GM19239 (cell line): ENCODE measurements around the gene RASGRP2.

ENCODE experiments used
- DNase-seq: peaks from one replicate; pipeline ENCODE4 v3.0.0; 2011; ENCODE audit warnings: low spot score; ENCODE audit not compliant: insufficient read length
- FAIRE-seq: peaks from 2 replicates; lab custom pipeline; 2011; peaks lifted over from hg19 to GRCh38; lab: Jason Lieb, UNC

RASGRP2 gene

DNA sequence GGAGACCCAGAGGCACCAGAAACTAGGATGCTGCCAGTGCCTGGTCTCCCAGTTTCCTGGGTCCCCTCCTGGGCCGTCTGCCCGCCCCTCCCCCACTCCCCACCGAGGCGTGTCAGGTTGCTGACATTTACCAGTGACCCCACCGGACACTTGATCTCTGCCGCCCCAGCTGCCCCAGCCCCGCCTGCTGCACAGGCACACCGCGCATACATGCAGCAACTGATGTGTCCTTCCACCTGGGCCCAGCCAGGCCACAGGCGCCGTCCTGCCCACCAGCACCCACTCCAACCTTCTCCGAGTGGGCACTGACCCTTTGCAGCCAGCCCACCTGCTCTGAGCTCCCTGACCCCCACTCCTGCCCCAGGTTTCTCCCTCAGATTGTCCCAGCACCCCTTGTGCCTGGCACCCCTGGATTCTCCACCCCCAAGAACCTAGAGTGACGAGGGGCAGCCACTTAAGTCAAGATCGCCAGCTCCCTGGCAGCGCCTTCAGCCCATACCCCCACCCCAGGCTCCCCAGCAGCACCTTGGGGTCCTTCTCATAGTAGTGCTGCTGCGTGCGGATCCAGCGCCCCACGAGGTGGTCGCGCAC lies 15.3 kb upstream of the RASGRP2 start:
- FAIRE-seq (no peak), DNase-seq (no peak)

DNA sequence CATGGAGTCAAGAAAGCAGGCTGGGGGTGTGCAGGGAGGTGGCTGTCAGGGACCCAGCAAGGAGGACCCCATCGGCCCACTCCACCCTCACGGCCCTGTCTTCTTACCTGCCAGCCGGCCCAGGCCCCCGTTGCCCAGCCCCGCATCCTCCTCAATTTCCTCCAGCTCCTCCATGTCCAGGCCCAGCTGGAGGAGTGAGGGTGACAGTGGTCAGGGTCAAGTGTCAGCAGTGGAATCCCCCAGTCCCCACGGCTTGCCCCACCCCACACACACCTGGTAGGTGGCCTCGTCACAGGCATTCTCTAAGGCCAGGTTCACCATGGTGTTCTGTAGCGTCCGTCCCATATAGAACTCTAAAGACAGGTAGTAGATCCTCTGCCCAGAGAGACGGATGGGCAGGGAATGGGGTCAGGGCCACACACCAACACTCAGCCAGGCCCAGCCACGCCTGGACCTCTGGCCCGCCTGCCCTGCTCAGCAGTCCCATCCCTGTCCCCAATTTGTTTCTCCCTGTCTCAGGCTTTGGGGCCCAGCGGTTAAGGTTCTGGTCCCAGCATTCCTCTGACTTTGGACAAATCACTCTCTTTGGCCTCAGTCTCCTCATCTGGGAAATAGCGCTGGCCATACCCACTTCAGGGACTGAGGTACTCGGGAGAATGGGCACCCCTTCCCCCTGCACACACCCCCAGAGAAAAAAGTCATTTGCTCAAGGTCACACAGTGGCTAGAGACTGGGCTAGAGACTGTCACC lies 14.6 kb upstream of the RASGRP2 start:
- FAIRE-seq (no peak), DNase-seq (no peak)

DNA sequence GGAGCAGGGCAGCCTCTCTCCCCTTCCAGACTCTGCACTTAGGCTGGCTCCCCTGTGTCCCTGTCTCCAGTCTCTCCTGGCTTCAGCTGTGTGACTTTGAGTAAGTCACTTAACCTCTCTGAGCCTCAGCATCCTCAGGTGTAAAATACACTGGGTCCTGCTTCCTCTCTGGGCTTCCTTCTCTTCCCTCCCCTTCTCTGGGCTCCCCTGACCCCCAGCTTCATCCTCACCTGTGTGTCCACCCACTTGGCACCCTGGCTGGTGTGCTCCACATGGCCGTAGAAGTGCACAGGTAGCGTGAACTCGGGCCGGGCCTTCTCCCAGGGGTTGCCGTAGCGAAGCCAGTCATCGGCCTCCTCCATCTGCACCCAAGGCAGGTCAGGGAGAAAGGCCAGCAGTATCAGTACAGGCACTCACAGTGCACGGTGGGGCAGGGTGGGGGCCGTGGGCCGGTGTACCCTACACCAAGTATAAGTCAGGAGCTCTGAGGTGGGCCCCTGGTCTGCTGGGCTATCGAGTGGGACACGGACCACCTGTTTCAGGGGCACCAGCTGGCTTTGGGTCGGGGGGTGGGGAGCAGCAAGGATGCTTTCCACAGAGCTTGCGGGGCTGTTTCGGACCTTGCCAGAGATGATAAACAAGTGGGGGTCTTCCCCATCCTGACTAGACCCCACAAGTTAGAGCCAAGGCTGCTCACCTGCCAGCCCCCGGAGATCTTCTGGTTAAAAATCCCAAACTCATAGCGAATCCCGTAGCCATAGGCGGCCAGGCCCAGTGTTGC lies 13.8 kb upstream of the RASGRP2 start:
- no peak for FAIRE-seq
- DNase-seq, result no peak

DNA sequence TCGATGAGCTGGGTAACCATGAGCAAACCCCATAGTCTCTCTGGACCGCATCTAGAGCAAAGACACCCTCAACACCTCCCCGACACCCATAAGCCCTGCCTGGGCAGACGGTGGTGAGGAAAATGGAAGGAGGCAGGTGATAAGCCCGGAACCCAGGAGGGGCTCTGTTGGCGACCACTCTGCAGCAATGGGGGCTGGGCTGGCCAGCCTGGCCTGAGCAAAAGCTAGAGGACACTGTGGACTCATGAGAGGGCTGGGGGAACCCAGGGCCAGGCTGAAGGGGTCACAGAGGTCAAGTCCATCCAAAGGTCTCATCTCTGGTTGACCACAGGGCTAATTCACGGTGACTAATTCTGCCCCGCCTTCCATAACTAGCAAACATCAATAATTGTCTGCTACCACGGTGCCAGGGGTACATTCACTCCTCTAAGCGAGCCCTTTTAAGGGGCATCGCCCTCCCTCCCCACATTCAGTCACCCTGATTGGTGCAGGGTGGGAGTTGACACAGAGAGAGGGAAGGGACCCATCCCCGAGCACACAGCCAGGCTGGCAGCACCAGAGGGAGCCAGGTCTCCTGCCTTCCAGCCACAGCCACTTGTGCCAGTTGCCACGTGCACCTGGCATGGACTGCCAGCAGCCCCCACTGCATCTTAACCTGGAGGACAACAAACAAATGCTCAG lies 11.9 kb upstream of the RASGRP2 start:
- FAIRE-seq (no peak), DNase-seq (no peak)

DNA sequence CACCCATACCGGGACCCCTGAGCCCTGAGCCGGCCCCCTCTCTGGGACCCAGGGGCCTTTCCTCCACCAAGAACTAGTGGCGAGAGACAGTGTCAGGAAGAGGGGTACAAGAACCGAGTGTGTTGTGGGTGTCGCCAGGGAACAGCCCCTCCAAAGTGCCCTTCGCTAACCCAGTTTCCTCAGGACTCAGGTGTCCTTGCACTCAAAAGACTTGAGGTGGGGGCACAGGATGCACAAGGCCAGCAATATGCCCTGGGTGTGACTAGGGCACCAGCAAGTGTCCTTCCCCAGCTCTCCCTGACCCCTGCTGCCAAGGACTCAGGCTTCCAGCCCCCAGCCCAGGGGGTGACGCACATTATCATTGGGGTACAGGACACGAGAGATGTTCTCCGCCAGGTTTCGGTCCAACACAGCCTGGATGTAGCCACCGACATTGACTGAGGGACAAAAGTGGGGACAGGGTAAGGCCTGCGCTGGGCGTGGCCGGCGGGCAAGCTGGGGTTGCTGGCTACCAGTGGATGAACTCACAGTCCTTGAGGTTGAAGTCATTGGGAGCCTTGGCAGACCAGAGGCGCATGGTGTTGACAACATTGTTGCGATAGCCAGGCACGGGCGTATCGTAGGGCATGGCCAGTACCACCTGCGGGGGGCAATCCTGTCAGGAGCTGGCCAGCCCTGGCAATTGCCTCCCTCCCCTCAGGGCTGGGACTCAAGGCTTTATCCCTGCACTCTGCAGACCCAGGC lies 11.1 kb upstream of the RASGRP2 start:
- no peak for FAIRE-seq

DNA sequence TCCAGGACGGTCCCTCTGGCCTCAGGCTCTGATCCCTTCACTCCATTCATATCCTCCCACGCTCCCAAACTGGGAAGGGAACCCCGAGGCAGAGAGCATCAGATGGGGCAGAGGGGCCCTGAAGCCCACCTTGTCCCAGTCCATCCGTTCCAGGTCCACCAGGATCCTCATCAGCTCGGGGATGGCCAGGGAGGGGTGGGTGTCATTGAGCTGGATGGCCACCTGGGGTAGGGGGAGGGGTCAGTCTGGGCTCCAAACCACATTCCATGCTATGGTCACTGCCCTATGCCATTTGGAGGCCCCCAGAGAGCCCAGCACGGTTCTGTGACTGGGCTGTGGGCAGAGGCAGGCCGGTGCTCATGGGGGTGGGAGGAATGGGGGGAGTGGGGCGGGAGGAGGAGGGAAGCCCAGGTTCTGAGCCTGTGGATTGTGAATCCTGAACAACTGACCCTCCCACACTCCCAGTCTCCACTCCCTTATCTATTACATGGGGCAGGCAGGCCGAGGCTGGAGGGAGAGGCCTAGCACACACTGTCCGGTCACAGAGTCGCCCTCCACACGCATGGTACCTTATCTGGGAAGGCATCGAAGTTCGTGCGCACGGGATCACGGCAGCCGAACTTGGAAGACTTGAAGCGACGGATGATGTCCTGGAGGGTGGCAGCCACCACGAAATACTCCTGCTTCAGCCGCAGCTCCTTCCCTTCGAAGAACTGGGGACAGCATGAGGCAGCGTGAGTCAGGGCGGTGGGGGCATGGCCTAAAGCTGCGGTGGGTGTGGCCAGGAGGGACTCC lies 10.4 kb upstream of the RASGRP2 start:
- no peak for FAIRE-seq
- DNase-seq, result no peak

More for the DNA sequence above, 11.1 kb upstream of the RASGRP2 start:
- DNase-seq, result no peak

DNA sequence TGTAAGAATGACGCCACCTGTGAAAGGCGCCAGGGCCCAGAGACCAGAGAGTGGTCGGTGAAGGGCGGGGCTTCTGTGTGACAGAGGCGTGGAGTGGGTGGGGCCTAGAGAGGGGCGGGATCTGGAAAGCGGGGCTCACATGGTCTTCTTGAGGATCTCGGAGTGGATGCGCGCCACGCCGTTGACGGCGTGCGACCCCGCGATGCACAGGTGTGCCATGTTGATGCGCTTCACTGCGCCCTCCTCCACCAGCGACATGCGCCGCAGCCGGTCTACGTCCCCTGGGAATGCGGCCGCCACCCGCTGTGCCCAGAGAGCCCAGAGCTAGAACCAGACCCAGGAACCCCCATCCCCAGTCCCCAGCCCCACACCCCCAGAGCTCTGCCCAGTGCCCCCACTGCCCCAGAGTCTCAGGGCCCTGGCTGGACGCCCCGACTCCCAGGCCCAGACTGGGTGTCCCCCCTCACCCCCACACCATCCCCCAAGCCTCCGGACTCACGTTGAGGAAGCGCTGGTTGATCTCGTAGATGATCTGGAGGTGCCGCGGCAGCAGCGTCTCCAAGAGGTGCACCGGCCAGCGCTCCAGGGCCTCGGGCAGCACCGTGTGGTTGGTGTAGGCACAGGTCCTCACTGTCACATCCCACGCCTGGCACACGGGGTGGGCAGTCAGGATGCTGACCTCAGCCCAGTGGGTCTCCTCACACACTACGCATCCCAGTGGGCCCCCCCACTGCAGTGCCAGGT lies 9.6 kb upstream of the RASGRP2 start:
- no peak for FAIRE-seq
- no peak for DNase-seq

DNA sequence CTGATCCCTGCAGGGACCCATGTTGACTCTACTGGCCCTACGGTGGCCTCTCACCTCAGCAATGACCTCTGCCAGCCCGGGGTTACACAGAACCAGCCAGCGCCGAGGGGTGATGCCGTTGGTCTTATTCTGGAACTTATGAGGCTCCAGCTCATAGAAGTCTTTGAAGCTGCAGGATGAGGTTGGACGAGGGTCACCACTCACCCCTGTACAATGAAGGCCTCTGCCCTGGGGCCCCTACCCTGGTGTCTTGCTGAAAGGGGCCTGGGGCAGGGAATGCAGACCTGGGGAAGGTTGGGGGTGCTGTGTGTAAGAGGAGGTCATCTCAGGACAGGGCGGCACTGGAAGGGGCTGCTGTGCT lies 9.1 kb upstream of the RASGRP2 start:
- FAIRE-seq, result no peak

DNA sequence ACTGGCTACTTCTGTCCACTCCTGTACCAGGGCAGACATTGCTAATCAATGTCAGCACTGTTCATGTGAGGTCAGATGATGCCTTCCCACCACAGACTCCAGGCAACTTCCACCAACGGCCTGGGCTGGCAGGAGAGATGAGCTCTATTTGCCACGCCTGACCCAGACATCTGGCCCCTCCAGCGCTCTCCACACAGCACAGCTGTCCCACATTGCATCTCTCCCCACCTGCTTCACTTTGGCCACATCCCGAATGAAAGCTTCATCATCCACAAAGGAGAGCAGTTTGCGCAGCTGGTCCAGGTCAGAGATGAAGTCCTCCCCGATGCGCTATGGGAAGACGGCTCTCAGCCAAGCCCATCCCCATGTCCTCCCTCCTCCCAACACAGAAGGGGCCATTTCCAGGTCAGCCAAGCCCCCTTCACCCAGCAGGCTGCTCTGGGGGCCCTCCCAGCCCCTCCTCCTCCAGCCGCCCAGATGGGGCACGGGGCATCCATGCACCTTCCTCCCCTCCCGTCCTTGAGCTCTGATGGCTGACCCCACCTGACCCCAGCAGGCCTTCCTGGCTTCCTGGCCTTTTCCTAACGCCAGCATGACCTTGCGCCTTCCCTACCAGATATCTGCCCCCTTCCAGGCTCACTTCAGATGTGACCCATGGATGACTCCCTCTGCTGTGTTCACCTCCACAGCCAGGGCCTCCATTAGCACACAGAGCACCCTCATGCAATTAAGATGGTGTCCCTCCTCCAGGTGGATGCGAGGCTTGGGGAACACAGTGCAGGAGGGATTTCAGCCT lies 8.4 kb upstream of the RASGRP2 start:
- FAIRE-seq (no peak), DNase-seq (no peak)

More for the DNA sequence above, 9.1 kb upstream of the RASGRP2 start:
- DNase-seq, result no peak

DNA sequence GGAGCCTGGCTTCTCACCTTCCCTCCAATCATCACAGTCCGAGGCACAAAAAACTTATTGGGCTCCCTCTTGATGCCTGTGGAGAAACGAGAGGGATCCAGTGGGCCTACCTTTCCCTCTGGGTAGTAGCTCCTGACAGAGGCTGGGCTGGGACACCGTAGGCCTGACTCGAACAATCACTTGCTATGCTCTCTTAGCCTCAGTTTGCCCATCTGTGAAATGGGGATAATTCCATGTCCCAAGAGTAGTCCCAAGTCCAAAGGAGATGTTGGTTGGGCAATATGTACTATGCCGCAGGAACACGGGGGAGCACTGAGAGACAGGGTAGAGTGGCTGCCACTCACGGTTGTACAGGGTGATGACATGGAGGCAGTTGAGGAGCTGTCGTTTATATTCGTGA lies 7.6 kb upstream of the RASGRP2 start:
- no peak for FAIRE-seq
- DNase-seq, result no peak

DNA sequence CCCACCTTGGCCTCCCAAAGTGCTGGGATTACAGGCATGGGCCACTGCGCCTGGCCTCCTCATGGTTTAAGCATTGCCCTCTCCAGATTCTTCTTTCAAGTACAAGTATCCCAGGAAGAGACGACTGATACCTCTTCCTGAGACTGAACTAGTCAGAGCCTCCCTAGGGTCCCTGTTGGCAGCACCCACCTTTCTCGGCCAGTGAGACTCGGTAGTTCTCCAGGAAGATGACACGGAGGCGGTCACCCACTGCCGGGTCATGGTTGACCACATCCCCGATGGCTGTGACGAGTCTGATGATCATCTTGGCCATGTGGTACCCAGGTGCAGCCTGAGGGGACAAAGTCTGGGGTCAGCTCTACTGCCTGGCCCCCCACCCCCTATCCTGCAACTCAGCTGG lies 7.2 kb upstream of the RASGRP2 start:
- FAIRE-seq, result no peak

DNA sequence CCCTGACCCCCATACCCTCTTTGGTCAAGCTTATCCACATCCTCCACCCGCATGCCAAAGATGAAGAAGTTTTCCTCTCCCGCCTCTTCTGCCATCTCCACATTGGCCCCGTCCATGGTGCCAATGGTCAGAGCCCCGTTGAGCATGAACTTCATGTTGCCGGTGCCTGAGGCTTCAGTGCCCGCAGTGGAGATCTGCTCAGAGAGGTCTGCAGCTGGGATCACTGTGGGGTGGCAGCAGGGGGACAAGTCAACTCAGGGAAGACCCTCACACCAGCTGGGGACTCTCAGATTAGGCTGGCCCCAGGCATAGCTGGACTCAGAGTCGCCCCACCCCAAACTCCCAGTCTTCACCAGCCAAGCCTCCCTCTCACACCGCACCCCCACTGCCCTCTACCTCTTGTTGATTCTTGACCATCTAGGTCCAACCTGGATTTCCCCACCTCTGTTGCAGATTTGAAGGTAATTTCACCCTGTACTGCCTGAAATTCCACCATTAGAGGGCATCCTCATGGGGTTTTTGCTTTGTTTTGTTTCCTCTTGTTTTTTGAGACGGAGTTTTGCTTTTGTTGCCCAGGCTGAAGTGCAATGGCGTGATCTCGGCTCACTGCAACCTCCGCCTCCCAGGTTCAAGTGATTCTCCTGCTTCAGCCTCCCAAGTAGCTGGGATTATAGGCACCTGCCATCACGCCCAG lies 6.6 kb upstream of the RASGRP2 start:
- FAIRE-seq (no peak), DNase-seq (no peak)

More for the DNA sequence above, 7.2 kb upstream of the RASGRP2 start:
- no peak for DNase-seq

DNA sequence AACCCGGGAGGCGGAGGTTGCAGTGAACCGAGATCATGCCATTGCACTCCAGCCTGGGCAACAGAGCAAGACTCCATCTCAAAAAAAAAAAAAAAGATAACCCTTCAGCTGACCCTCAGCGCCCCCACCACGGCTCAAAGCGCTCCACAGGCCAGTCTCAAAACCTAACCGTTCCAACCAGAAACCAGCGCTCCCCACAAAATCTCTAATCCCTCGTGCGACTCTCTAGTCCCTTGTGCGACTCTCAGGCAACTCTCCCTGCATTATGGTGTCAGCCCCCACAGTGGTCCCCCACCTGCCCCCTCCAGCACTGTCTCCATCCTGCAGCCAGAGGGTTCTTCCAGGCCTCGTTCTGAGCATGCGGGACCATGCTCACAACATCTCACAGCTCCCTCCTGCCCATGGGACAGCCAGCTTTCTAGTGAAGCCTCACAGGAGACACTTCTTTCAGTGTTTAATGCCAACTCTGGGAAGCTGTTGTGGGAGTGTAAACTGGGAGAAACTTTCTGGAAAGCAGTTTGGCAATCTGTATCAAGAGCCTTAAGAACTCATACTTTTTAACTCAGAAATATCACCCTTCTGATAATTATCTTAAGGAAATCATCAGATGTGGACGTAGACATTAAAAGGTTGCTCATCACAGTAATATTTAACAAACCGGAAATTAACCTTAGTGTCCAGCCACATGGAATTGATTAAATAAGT lies 4.2 kb upstream of the RASGRP2 start:
- DNase-seq (no peak), FAIRE-seq (no peak)

DNA sequence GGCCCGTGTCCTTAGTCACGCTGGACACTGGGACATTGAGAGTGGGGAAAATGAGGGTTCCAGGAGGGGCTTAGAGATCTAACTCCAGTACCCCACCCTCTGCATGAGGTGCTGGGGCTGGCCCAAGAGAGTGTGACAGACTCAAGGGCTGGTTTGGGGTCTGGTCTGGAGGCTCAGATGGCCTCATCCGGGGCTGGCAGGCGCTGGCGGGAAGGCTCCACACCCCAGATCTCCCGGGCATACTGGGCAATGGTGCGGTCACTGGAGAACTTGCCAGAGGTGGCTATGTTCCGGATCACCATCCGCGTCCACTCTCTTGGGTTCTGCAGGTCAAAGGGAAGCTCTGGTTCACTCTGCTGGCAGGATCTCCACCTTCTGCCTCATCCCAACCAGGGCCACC lies 2.5 kb upstream of the RASGRP2 start:
- FAIRE-seq (no peak), DNase-seq (no peak)

DNA sequence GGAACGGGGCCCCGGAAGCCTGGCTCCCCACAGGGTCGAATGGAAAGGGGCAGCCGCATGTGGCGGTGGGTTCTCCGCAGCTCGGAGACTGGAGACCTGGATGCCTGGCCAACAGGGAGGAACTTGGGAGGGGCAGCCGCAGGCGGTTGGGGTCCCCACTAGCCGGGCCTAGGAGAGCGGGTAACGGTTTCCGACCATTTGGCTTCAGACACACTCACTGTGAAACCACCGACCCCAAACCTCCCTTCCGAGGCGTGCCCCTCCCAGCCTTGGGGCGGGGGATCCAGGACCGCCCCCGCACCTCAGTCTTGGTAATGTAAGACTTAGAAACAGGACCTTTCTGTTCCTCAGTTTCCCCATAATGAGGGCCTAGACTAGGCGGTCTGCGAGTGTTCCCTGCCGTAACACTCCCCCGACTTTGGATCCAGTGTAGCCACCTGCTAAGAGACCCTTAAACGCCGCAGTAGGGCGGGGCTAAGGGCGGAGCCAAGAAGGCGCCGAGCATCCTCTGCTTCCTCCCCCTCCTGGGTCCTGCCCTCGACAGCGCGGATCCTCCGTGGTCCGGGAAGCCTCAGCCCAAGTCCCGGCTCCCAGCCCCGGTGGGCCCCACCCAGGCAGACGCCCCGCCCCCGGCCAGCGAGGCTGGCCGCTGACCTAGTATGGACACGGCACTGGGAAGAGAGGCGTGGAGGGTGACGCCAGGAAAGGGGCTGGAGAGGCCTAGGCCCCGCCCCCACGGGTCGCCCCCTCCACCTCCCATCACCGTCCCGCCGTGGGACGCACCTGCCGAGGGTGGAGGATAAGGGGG lies 1.8 kb upstream of the RASGRP2 start:
- FAIRE-seq, result peak; percentile 78
- DNase-seq, result peak; percentile 80

DNA sequence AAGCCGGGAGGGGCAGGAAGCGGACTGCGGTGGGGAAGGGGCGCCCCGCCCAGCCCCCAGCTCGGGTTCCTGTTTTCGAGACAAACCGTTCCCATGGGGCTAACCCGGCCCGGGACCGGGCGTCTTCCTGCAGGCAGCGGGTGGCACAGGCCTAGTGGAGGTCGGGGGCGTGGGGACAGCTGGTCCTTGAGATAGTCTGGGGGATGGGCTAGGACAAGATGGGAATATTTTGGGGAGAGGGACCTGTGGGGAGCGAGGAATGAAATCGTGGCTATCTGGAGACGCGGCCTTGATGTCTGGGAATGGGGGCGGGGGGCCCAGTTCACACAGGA lies 1.2 kb upstream of the RASGRP2 start:
- DNase-seq, result peak; percentile 71

More for the DNA sequence above, 1.2 kb upstream of the RASGRP2 start:
- no peak for FAIRE-seq
